Brain microvascular endothelial cell (primary cell): ENCODE results near the gene VWA5B1.

Source experiments
- DNase-seq: peaks from one replicate; pipeline ENCODE4 v3.0.0-alpha.2; 2020
- H3K27ac ChIP-seq: fragments of 250-450 bp; sonication (Bioruptor Pico); 2 replicates; pipeline ENCODE4 v1.5.1; 2020; ENCODE audit warnings: mild to moderate bottlenecking, moderate library complexity
- H3K27me3 ChIP-seq: fragments of 250-450 bp; sonication (Bioruptor Pico); replicated peaks from 2 replicates; pipeline ENCODE4 v1.5.1; 2020; ENCODE audit warnings: mild to moderate bottlenecking
- H3K36me3 ChIP-seq: fragments of 250-450 bp; sonication (Bioruptor Pico); replicated peaks from 2 replicates; pipeline ENCODE4 v1.5.1; 2020; ENCODE audit warnings: mild to moderate bottlenecking
- H3K4me3 ChIP-seq: 2 replicates; pipeline ENCODE4 v1.5.1; 2011; ENCODE audit warnings: low read depth, mild to moderate bottlenecking, control low read depth, low read length, moderate library complexity
- in situ Hi-C: cut with HindIII; loops from 2 replicates; pipeline ENCODE4 v1.10.0; 2017; ENCODE audit warnings: low sequenced_read_pairs, low pct_ligation_motif_present
- TF ChIP-seq, protein P1 (sequence below): IDR thresholded peaks from 2 replicates; pipeline ENCODE4 v1.5.1; 2011; ENCODE audit warnings: low read depth, mild to moderate bottlenecking, moderate library complexity, low read length, control low read depth, inconsistent platforms; ENCODE audit errors: missing control alignments

Gene VWA5B1

DNA sequence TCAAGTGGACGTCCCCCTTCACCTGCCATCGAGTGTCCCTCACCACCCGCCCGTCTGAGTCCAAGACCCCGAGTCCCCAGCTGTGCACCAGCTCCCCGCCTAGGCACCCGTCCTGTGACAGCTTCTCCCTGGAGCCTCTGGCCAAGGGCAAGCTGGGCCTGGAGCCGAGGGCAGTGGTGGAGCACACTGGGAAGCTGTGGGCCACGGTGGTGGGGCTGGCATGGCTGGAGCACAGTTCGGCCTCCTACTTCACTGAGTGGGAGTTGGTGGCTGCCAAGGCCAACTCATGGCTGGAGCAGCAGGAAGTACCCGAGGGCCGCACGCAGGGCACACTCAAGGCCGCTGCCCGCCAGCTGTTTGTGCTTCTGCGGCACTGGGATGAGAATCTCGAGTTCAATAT lies 63.2 kb downstream of the VWA5B1 start:
- Histone ChIP-seq H3K27me3 (peaks cover under 1% of the 10 kb centered on the region), H3K27ac (no peak overlapping the region), H3K4me3 (no peak overlapping the region), H3K36me3 (no peaks in the 10 kb centered on the region)
- in situ Hi-C loops, result no loop called here
- TF ChIP-seq, protein P1, sequence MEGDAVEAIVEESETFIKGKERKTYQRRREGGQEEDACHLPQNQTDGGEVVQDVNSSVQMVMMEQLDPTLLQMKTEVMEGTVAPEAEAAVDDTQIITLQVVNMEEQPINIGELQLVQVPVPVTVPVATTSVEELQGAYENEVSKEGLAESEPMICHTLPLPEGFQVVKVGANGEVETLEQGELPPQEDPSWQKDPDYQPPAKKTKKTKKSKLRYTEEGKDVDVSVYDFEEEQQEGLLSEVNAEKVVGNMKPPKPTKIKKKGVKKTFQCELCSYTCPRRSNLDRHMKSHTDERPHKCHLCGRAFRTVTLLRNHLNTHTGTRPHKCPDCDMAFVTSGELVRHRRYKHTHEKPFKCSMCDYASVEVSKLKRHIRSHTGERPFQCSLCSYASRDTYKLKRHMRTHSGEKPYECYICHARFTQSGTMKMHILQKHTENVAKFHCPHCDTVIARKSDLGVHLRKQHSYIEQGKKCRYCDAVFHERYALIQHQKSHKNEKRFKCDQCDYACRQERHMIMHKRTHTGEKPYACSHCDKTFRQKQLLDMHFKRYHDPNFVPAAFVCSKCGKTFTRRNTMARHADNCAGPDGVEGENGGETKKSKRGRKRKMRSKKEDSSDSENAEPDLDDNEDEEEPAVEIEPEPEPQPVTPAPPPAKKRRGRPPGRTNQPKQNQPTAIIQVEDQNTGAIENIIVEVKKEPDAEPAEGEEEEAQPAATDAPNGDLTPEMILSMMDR, result no peak
- no peak for DNase-seq

DNA sequence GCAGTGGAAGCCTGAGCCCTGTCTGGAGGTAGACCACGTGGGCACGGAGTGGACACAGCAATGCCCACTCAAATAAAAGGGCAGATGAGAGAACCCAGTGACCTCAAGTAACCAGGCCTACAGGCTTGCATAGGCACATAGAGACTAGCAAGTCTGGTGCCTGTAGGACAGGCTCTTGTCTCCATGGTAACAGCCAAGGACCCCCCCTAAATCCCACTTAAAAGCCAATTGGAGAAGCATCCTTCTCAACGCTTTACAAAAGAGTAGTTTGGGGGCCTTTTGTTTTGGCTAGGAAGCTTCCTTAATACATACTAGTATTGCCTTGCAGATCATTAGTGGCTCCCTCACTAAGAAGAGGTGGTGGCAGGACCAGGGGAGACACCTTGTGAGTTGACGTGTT lies 63.9 kb downstream of the VWA5B1 start:
- TF ChIP-seq, protein P1, result no peak
- no peak overlapping the region for H3K4me3 ChIP-seq
- H3K27me3 ChIP-seq, result peaks cover 5% of the 10 kb centered on the region
- no peak overlapping the region for H3K27ac ChIP-seq
- in situ Hi-C loops, result no loop called here
- no peak for DNase-seq
- no peaks in the 10 kb centered on the region for H3K36me3 ChIP-seq

DNA sequence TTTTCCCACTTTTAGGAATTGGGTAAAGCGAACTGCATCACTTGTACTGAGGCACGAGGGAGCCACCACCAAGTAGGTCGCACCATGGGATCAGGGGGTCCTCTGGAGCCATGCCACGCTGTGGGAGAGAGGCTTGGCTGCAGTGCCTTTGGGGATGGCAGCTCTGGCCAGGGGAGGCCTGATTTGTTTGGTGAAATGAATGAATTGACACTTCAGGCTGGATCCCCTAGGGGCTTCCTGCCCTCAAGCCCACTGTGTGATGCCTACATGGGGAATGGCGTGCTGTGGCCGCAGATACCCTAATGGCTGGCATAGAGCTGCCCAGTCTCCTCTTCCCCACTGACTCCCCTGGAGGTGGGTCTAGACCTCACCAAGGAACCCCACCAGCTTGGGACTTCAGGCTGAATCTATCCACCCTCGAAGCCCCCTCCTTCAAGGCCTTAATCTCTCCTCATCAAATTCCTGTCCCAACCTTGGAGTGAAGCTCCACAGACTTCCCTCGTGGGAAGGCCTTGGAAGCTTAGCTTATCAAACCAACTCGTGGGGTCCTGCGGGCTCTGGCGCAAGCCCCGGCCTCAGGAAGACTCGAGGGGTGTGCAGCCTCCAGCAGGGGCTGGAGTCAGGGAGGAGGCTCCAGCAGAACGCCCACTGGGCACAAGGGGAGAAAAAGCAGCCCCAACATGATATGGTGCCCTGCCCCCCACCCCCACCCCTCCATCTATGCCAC lies 64.6 kb downstream of the VWA5B1 start:
- Histone ChIP-seq H3K27ac (no peak overlapping the region), H3K36me3 (no peaks in the 10 kb centered on the region), H3K27me3 (peaks cover 8% of the 10 kb centered on the region), H3K4me3 (no peak overlapping the region)
- TF ChIP-seq, protein P1, result no peak
- in situ Hi-C loops, result no loop called here
- no peak for DNase-seq

DNA sequence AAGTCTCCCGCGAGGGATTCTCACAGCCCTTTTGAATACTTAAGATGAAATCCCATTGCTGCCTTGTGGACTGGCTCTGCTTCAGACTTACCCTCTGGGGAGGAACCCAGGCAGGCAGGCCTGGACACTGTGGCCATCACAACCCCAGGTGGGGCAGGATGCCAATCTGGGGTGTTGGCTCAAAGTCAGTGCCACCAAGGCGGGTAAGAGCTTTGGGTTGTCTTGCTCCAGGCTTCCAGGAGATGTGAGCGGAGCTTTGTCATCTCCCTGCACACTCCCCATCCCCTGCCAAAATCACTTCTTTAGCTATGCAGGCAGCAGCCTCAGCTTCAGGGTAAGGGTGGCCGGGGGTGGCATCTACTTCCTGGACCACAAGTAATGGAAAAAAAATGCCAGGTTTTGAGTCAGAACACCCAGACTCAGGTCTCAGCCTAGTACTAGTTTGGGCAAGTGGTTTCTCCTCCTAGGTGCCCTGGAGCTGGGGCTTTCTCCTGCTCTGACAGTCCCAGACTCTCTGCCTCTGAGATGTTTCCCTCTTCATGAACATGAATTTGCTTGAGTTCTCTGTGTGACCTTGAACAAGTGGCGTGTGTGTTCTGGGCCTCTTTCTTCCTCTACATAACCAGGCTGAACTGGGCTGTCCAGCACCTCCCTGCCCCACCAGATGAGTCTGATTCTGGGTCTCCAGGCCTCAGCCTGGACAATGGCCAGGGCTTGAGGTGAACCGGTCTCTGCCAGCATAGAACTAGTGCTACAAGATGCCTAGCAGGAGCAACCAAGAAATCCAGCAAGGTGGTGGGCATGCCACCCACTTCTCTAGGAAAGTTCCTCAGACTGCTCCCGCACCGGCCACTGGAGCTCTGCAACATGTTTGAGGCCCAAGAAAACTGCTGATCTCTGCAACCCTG lies 65.4 kb downstream of the VWA5B1 start:
- TF ChIP-seq, protein P1, result no peak
- in situ Hi-C loops, result no loop called here
- no peaks in the 10 kb centered on the region for H3K36me3 ChIP-seq
- H3K27me3 ChIP-seq, result peaks cover 8% of the 10 kb centered on the region
- no peak overlapping the region for H3K4me3 ChIP-seq
- DNase-seq, result no peak
- H3K27ac ChIP-seq, result no peak overlapping the region

DNA sequence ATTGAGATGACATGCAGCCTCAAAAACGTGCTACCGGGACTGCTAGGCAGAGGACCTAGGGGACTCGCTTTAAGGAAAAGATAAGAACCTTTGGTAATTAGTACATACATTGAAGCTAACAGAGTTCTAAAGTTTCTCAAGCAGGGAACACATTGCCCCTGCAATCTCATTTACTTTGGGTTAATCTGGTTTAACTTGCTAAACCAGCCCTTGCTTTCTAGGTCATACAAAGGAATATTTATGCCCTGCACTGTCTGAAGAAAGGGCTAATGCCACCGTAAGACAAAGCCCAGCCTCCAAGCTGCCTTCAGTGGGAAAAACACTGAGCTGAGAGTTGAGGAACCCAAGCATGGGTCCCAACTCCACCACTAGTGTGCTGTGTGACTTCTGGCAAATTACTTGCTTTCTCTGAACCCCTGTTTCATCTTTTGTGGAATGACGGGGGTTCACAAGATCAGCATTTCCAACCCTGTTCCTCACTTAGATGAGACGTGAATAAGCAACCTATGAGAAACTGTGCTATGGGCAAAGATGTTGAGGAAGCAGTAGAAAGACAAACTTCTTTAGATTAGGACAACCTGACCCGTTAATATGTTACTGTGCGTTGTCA lies 66.3 kb downstream of the VWA5B1 start:
- Histone ChIP-seq H3K27me3 (peaks cover 8% of the 10 kb centered on the region), H3K4me3 (no peak overlapping the region), H3K27ac (no peak overlapping the region), H3K36me3 (no peaks in the 10 kb centered on the region)
- TF ChIP-seq, protein P1, result no peak
- no peak for DNase-seq
- in situ Hi-C loops, result no loop called here
